Uterus (tissue), 2 donors: ENCODE measurements around the gene TEKT3.

Experiments
- CTCF ChIP-seq, 4 experiments: fragments of 200-600 bp in 2 of 4; fragments of 450-650 bp in 2 of 4; sonication (generic) in 2 of 4; IDR thresholded peaks; one replicate each; pipeline ENCODE4 v1.5.1; 2016 to 2019; ENCODE audit warnings: antibody characterized with exemption in 4 of 4, mild to moderate bottlenecking in 2 of 4, moderate library complexity in 1 of 4
- POLR2A ChIP-seq, 2 donors: fragments of 450-650 bp; IDR thresholded peaks; one replicate each; pipeline ENCODE4 v1.6.1; 2016; ENCODE audit warnings: antibody characterized with exemption in 2 of 2, mild to moderate bottlenecking in 1 of 2, moderate library complexity in 1 of 2

- TF ChIP-seq CTCF (IDR thresholded peaks at IDR 0.05) = no peak
- no peak for TF ChIP-seq POLR2A (IDR thresholded peaks at IDR 0.05)
Measured at GRCh38 chr17:15298176-15298575, 43.2 kb downstream of the TEKT3 start.
